ENCODE data around the gene SLC22A25.

Gene SLC22A25

GRCh38 chr11:63229815-63230214 lies 13.6 kb downstream of the SLC22A25 start:
- H3K27ac ChIP-seq (ENCODE audit: low read depth, low read length), result no peak overlapping the region
- no peaks in the 10 kb centered on the region for H3K27me3 ChIP-seq (ENCODE audit: control insufficient read depth, insufficient read depth, low read length)
- H3K9ac ChIP-seq (ENCODE audit: low read depth, low read length), result no peak overlapping the region
- H3K4me3 ChIP-seq (ENCODE audit: low read depth, low read length), result no peak overlapping the region
- no peaks in the 10 kb centered on the region for H3K4me1 ChIP-seq (ENCODE audit: control insufficient read depth, insufficient read depth, low read length)
- H3K9me3 ChIP-seq (ENCODE audit: control insufficient read depth, insufficient read depth, low read length), result no peaks in the 10 kb centered on the region; the same call in none of the 2 replicates
- no peaks in the 10 kb centered on the region for H3K36me3 ChIP-seq (ENCODE audit: control insufficient read depth, insufficient read depth, low read length)

GRCh38 chr11:63227521-63228107 lies 15.8 kb downstream of the SLC22A25 start:
- Histone ChIP-seq H3K36me3 (ENCODE audit: control insufficient read depth, insufficient read depth, low read length) (no peaks in the 10 kb centered on the region), H3K4me1 (ENCODE audit: control insufficient read depth, insufficient read depth, low read length) (no peaks in the 10 kb centered on the region), H3K9me3 (ENCODE audit: control insufficient read depth, insufficient read depth, low read length) (no peaks in the 10 kb centered on the region; the same call in 1 of the 2 replicates), H3K4me3 (ENCODE audit: low read depth, low read length) (no peak overlapping the region), H3K9ac (ENCODE audit: low read depth, low read length) (no peak overlapping the region), H3K27ac (ENCODE audit: low read depth, low read length) (no peak overlapping the region), H3K27me3 (ENCODE audit: control insufficient read depth, insufficient read depth, low read length) (no peaks in the 10 kb centered on the region)

- H3K27me3 ChIP-seq (ENCODE audit: control insufficient read depth, insufficient read depth, low read length), result no peaks in the 10 kb centered on the region
- no peak overlapping the region for H3K4me3 ChIP-seq (ENCODE audit: low read depth, low read length)
- H3K4me1 ChIP-seq (ENCODE audit: control insufficient read depth, insufficient read depth, low read length), result no peaks in the 10 kb centered on the region
- no peaks in the 10 kb centered on the region for H3K36me3 ChIP-seq (ENCODE audit: control insufficient read depth, insufficient read depth, low read length)
- no peak overlapping the region for H3K27ac ChIP-seq (ENCODE audit: low read depth, low read length)
- H3K9ac ChIP-seq (ENCODE audit: low read depth, low read length), result no peak overlapping the region
- no peaks in the 10 kb centered on the region; the same call in 1 of the 2 replicates for H3K9me3 ChIP-seq (ENCODE audit: control insufficient read depth, insufficient read depth, low read length)
These were observed 16.8 kb downstream of the SLC22A25 start for GRCh38 chr11:63226488-63227114.

GRCh38 chr11:63214093-63214492 lies 29.3 kb downstream of the SLC22A25 start:
- Histone ChIP-seq H3K36me3 (ENCODE audit: control insufficient read depth, insufficient read depth, low read length) (no peaks in the 10 kb centered on the region), H3K4me3 (ENCODE audit: low read depth, low read length) (no peak overlapping the region), H3K27me3 (ENCODE audit: control insufficient read depth, insufficient read depth, low read length) (no peaks in the 10 kb centered on the region), H3K4me1 (ENCODE audit: control insufficient read depth, insufficient read depth, low read length) (no peaks in the 10 kb centered on the region), H3K9ac (ENCODE audit: low read depth, low read length) (no peak overlapping the region), H3K9me3 (ENCODE audit: control insufficient read depth, insufficient read depth, low read length) (no peaks in the 10 kb centered on the region), H3K27ac (ENCODE audit: low read depth, low read length) (no peak overlapping the region)

GRCh38 chr11:63212742-63213141 lies 30.7 kb downstream of the SLC22A25 start:
- H3K9ac ChIP-seq (ENCODE audit: low read depth, low read length), result no peak overlapping the region
- H3K27me3 ChIP-seq (ENCODE audit: control insufficient read depth, insufficient read depth, low read length), result no peaks in the 10 kb centered on the region
- H3K4me3 ChIP-seq (ENCODE audit: low read depth, low read length), result no peak overlapping the region
- no peak overlapping the region for H3K27ac ChIP-seq (ENCODE audit: low read depth, low read length)
- H3K36me3 ChIP-seq (ENCODE audit: control insufficient read depth, insufficient read depth, low read length), result no peaks in the 10 kb centered on the region
- H3K9me3 ChIP-seq (ENCODE audit: control insufficient read depth, insufficient read depth, low read length), result peaks cover 10% of the 10 kb centered on the region
- no peaks in the 10 kb centered on the region for H3K4me1 ChIP-seq (ENCODE audit: control insufficient read depth, insufficient read depth, low read length)

- no peaks in the 10 kb centered on the region for H3K36me3 ChIP-seq (ENCODE audit: control insufficient read depth, insufficient read depth, low read length)
- H3K27me3 ChIP-seq (ENCODE audit: control insufficient read depth, insufficient read depth, low read length), result no peaks in the 10 kb centered on the region
- no peak overlapping the region for H3K27ac ChIP-seq (ENCODE audit: low read depth, low read length)
- H3K9me3 ChIP-seq (ENCODE audit: control insufficient read depth, insufficient read depth, low read length), result peaks cover 11% of the 10 kb centered on the region
- no peak overlapping the region for H3K9ac ChIP-seq (ENCODE audit: low read depth, low read length)
- no peak overlapping the region for H3K4me3 ChIP-seq (ENCODE audit: low read depth, low read length)
- no peaks in the 10 kb centered on the region for H3K4me1 ChIP-seq (ENCODE audit: control insufficient read depth, insufficient read depth, low read length)
These were observed 33.3 kb downstream of the SLC22A25 start for GRCh38 chr11:63210111-63210510.
